H1 (cell line): ENCODE results near the gene OBSCN. TPM values are rescaled to one million over a fixed set of nuclear protein-coding genes. Genes with fewer than 3 reads are reported as not detected.
"Not testable (repeated sequence)": the region's sequence is repeated elsewhere in the genome, so short reads cannot be mapped to it uniquely, and the experiment has no call there.

Experiments used
- CTCF ChIA-PET: fragments of 300-600 bp; sonication (Branson Sonifier 250); formaldehyde crosslinking; loops from one replicate; lab custom pipeline; 2021; ENCODE audit not compliant: partially characterized antibody; lab: Charles Lee
- POLR2A ChIA-PET: fragments of 300-600 bp; sonication (Branson Sonifier 250); formaldehyde crosslinking; loops from one replicate; lab custom pipeline; 2021; ENCODE audit warnings: inconsistent platforms; ENCODE audit not compliant: partially characterized antibody; lab: Charles Lee
- DNase-seq, 2 experiments: peaks; one replicate each; pipeline versions ENCODE4 v3.0.0 to v3.0.0-alpha.2; 2010 to 2022; ENCODE audit warnings: low spot score in 2 of 2, low read depth in 1 of 2, mixed read lengths in 1 of 2
- FAIRE-seq: peaks from 2 replicates; lab custom pipeline; 2011; peaks lifted over from hg19 to GRCh38; lab: Jason Lieb, UNC
- H2AFZ ChIP-seq: 2 replicates; pipeline ENCODE4 v1.8.1; 2012; ENCODE audit warnings: low read length, inconsistent platforms
- H2AK5ac ChIP-seq: 2 replicates; pipeline ENCODE4 v1.6.1; 2013; ENCODE audit warnings: low read depth, low read length
- H2BK120ac ChIP-seq: replicated peaks from 2 replicates; pipeline ENCODE3; 2013; ENCODE audit warnings: low read depth, low read length, inconsistent platforms
- H2BK12ac ChIP-seq: 2 replicates; pipeline ENCODE4 v1.6.1; 2013; ENCODE audit warnings: low read depth, low read length
- H2BK15ac ChIP-seq: 2 replicates; pipeline ENCODE4 v1.6.1; 2013; ENCODE audit warnings: low read length
- H2BK20ac ChIP-seq: 2 replicates; pipeline ENCODE4 v1.6.1; 2013; ENCODE audit warnings: low read length
- H2BK5ac ChIP-seq: 2 replicates; pipeline ENCODE4 v1.6.1; 2013; ENCODE audit warnings: low read depth, low read length
- H3K14ac ChIP-seq: 2 replicates; pipeline ENCODE4 v1.6.1; 2013; ENCODE audit warnings: inconsistent platforms; ENCODE audit not compliant: insufficient read length
- H3K18ac ChIP-seq: 2 replicates; pipeline ENCODE4 v1.6.1; 2013; ENCODE audit warnings: low read length; ENCODE audit errors: extremely low read depth
- H3K23ac ChIP-seq: 2 replicates; pipeline ENCODE4 v1.6.1; 2013; ENCODE audit warnings: inconsistent platforms; ENCODE audit not compliant: insufficient read length
- H3K23me2 ChIP-seq: 2 replicates; pipeline ENCODE4 v1.6.1; 2013; ENCODE audit warnings: low read depth, low read length
- H3K27ac ChIP-seq: 2 replicates; pipeline ENCODE4 v1.6.1; 2011; ENCODE audit warnings: low read depth, low read length, inconsistent platforms
- H3K27me3 ChIP-seq, 4 experiments: replicated peaks in 1 of 4; 1 replicate in 1 of 4; 2 replicates in 3 of 4; pipeline versions ENCODE4 v1.6.1 to v1.8.1; 2011 to 2013; ENCODE audit warnings: low read length in 3 of 4, mild to moderate bottlenecking in 3 of 4, inconsistent platforms in 2 of 4, mixed read lengths in 2 of 4, moderate library complexity in 1 of 4; ENCODE audit not compliant: control insufficient read depth in 3 of 4, insufficient read depth in 3 of 4; ENCODE audit errors: extremely low read depth in 1 of 4
- H3K36me3 ChIP-seq, 4 experiments: 2 replicates each; pipeline versions ENCODE4 v1.6.1 to v1.8.1; 2011 to 2013; ENCODE audit warnings: mild to moderate bottlenecking in 4 of 4, low read length in 3 of 4, moderate library complexity in 2 of 4, control low read depth in 1 of 4, inconsistent platforms in 1 of 4; ENCODE audit not compliant: insufficient read depth in 4 of 4, control insufficient read depth in 2 of 4
- H3K4ac ChIP-seq: replicated peaks from 2 replicates; pipeline ENCODE3; 2013; ENCODE audit warnings: low read length, low read depth, mixed read lengths, inconsistent platforms; ENCODE audit not compliant: insufficient read length
- H3K4me1 ChIP-seq, 4 experiments: replicated peaks in 1 of 4; 1 replicate in 1 of 4; 2 replicates in 3 of 4; pipeline versions ENCODE4 v1.6.1 to v1.8.1; 2011 to 2013; ENCODE audit warnings: low read length in 3 of 4, inconsistent platforms in 2 of 4, mixed read lengths in 1 of 4; ENCODE audit not compliant: insufficient read depth in 4 of 4, control insufficient read depth in 3 of 4
- H3K4me2 ChIP-seq, 2 experiments: 2 replicates each; pipeline versions ENCODE4 v1.6.1 to v1.8.1; 2011 to 2013; ENCODE audit warnings: low read depth in 2 of 2, low read length in 2 of 2, control low read depth in 1 of 2, inconsistent platforms in 1 of 2, mild to moderate bottlenecking in 1 of 2; ENCODE audit not compliant: insufficient read depth in 1 of 2
- H3K4me3 ChIP-seq, 4 experiments: fragments of 200-600, 300-600 bp in 1 of 4; sonication (generic), shearing (Covaris generic), sonication (Bioruptor Twin) in 1 of 4; 2 replicates each; pipeline versions ENCODE4 v1.5.1 to v1.8.1; 2011 to 2016; ENCODE audit warnings: low read length in 4 of 4, low read depth in 3 of 4, control low read depth in 2 of 4, inconsistent platforms in 2 of 4, mild to moderate bottlenecking in 2 of 4, mixed read lengths in 1 of 4, moderate library complexity in 1 of 4; ENCODE audit not compliant: insufficient read depth in 2 of 4; ENCODE audit errors: extremely low read depth in 1 of 4
- H3K56ac ChIP-seq: replicated peaks from 2 replicates; pipeline ENCODE3; 2013; ENCODE audit warnings: low read depth, mild to moderate bottlenecking, mixed read lengths, low read length, inconsistent platforms; ENCODE audit not compliant: insufficient read length
- H3K79me1 ChIP-seq: 2 replicates; pipeline ENCODE4 v1.6.1; 2013; ENCODE audit warnings: low read depth, low read length, control low read depth
- H3K79me2 ChIP-seq, 2 experiments: 2 replicates each; pipeline versions ENCODE4 v1.6.1 to v1.8.1; 2012 to 2013; ENCODE audit warnings: low read length in 2 of 2, mild to moderate bottlenecking in 2 of 2, inconsistent platforms in 1 of 2; ENCODE audit not compliant: insufficient read depth in 2 of 2, control insufficient read depth in 1 of 2
- H3K9ac ChIP-seq, 4 experiments: replicated peaks in 1 of 4; 1 replicate in 1 of 4; 2 replicates in 3 of 4; pipeline versions ENCODE4 v1.6.1 to v1.8.1; 2011 to 2013; ENCODE audit warnings: low read depth in 3 of 4, low read length in 3 of 4, control low read depth in 2 of 4, mild to moderate bottlenecking in 2 of 4, moderate library complexity in 2 of 4, inconsistent platforms in 1 of 4; ENCODE audit errors: extremely low read depth in 1 of 4
- H3K9me3 ChIP-seq, 2 experiments: 2 replicates each; pipeline versions ENCODE4 v1.6.1 to v1.8.1; 2012 to 2013; ENCODE audit warnings: mild to moderate bottlenecking in 2 of 2, moderate library complexity in 2 of 2, control low read depth in 1 of 2, inconsistent platforms in 1 of 2, low read depth in 1 of 2, low read length in 1 of 2, mixed read lengths in 1 of 2; ENCODE audit not compliant: insufficient read depth in 2 of 2
- H4K20me1 ChIP-seq, 2 experiments: replicated peaks in 1 of 2; 2 replicates each; pipeline versions ENCODE3 to v1.8.1; 2011 to 2013; ENCODE audit warnings: inconsistent platforms in 2 of 2, low read length in 2 of 2, mild to moderate bottlenecking in 1 of 2; ENCODE audit not compliant: insufficient read depth in 2 of 2, control insufficient read depth in 1 of 2
- H4K5ac ChIP-seq: 2 replicates; pipeline ENCODE4 v1.6.1; 2013; ENCODE audit warnings: low read length, low read depth, mixed read lengths, inconsistent platforms; ENCODE audit not compliant: insufficient read length
- H4K8ac ChIP-seq: 2 replicates; pipeline ENCODE4 v1.8.0; 2013; ENCODE audit warnings: mild to moderate bottlenecking, moderate library complexity, low read length, inconsistent platforms; ENCODE audit not compliant: insufficient read depth; ENCODE audit errors: extremely low read depth
- H4K91ac ChIP-seq: replicated peaks from 2 replicates; pipeline ENCODE3; 2013; ENCODE audit warnings: low read length, mixed read lengths, inconsistent platforms; ENCODE audit not compliant: insufficient read length
- WGBS, 2 experiments: shearing (Covaris generic) in 1 of 2; methylation state at CpG; one replicate each; pipeline versions ENCODE4 v1.1.6 to v1.1.7; 2013 to 2015; ENCODE audit warnings: low lambda C conversion rate in 2 of 2, mixed read lengths in 2 of 2, inconsistent platforms in 1 of 2, low coverage in 1 of 2, missing lambda C conversion rate in 1 of 2; ENCODE audit not compliant: insufficient replicate concordance in 2 of 2, insufficient coverage in 1 of 2, insufficient read length in 1 of 2; ENCODE audit errors: extremely low coverage in 1 of 2, missing lambda C conversion rate in 1 of 2; 5-methylcytosine and 5-hydroxymethylcytosine counted together
- polyA plus RNA-seq, 7 experiments: library from polyadenylated mRNA; depleted of rRNA in 3 of 7; stranded (reverse) in 5 of 7; unstranded in 2 of 7; fragments of >200 nt in 5 of 7; fragments of 200-250 nt in 2 of 7; gene quantifications; 1 replicate in 5 of 7; 2 replicates in 1 of 7; 4 replicates in 1 of 7; pipeline versions ENCODE4 v1.2.1 to v1.2.3, GENCODE V29; 2011 to 2013; ENCODE audit warnings: missing spikeins in 2 of 7, mixed read lengths in 2 of 7
- total RNA-seq: library from RNA; stranded (reverse); fragmentation: NEBNext Ultra II Directional; extraction: Animal tissue kit (Norgen Biotek cat#: 25700); gene quantifications from 2 replicates; pipeline ENCODE4 v1.2.1, GENCODE V29; 2021

OBSCN gene
- total and polyA plus RNA-seq, 2 of the 8 experiments (the other 6 are each of a cell fraction or from before 2014, with no cell fraction given): 7.5 to 28.4 TPM

- FAIRE-seq, H3K4ac ChIP-seq, H3K9ac ChIP-seq, POLR2A ChIA-PET, H2BK120ac ChIP-seq, H2BK20ac ChIP-seq, H4K8ac ChIP-seq, H3K23me2 ChIP-seq, H2AFZ ChIP-seq, H2BK5ac ChIP-seq, H3K27ac ChIP-seq, H2BK15ac ChIP-seq, H3K79me1 ChIP-seq, DNase-seq, H3K9me3 ChIP-seq, H3K56ac ChIP-seq, H2BK12ac ChIP-seq, H3K27me3 ChIP-seq, H3K79me2 ChIP-seq, H3K18ac ChIP-seq, H2AK5ac ChIP-seq, H3K4me2 ChIP-seq, H3K23ac ChIP-seq, H3K4me1 ChIP-seq, H4K91ac ChIP-seq, H3K14ac ChIP-seq, H4K5ac ChIP-seq, H3K4me3 ChIP-seq: not testable (repeated sequence)
- Histone ChIP-seq H3K36me3 (peaks cover 8 to 39% (median 30%) of the 10 kb centered on the region in 4 experiments), H4K20me1 (peaks cover 0 to 13% of the 10 kb centered on the region in 2 experiments)
- CTCF ChIA-PET: interaction anchor here (1.6 kb wide), 1 partner anchor 11 kb away, joined by 4 read pairs; no protein-coding TSS in a partner anchor
- WGBS, 2 experiments: 88% methylated on average over 9 of the region's 9 CpGs; no CpG with 5 or more reads in 1 of the 2 experiments
Measured at GRCh38 chr1:228221097-228221496, 13.3 kb downstream of the OBSCN start.
